Keratinocyte (primary cell): ENCODE measurements around the gene NDUFV1. TPM values are rescaled to one million over a fixed set of nuclear protein-coding genes. Genes with fewer than 3 reads are reported as not detected.

Experiments used
- DNase-seq: peaks from one replicate; pipeline ENCODE4 v3.0.0-alpha.2; 2011; ENCODE audit warnings: low read depth, missing footprints, low spot score
- FAIRE-seq: peaks from 2 replicates; lab custom pipeline; 2011; peaks lifted over from hg19 to GRCh38; lab: Jason Lieb, UNC
- H2AFZ ChIP-seq: 2 replicates; pipeline ENCODE4 v1.6.0; 2012; ENCODE audit warnings: low read length, control low read depth, inconsistent platforms; ENCODE audit not compliant: control insufficient read depth
- H3K27ac ChIP-seq: 2 replicates; pipeline ENCODE4 v1.5.1; 2011; ENCODE audit warnings: low read length; ENCODE audit not compliant: control insufficient read depth, insufficient read depth
- H3K27me3 ChIP-seq: 3 replicates; pipeline ENCODE4 v1.6.0; 2011; ENCODE audit warnings: low read length; ENCODE audit not compliant: control insufficient read depth, insufficient read depth; ENCODE audit errors: extremely low read depth
- H3K36me3 ChIP-seq, 2 experiments: 2 replicates in 1 of 2; 3 replicates in 1 of 2; pipeline ENCODE4 v1.5.1; 2011; ENCODE audit warnings: low read length in 2 of 2, mild to moderate bottlenecking in 1 of 2; ENCODE audit not compliant: control insufficient read depth in 2 of 2, insufficient read depth in 2 of 2; ENCODE audit errors: extremely low read depth in 1 of 2
- H3K4me1 ChIP-seq: 3 replicates; pipeline ENCODE4 v1.5.1; 2011; ENCODE audit warnings: low read length; ENCODE audit not compliant: control insufficient read depth, insufficient read depth; ENCODE audit errors: extremely low read depth
- H3K4me2 ChIP-seq: 3 replicates; pipeline ENCODE4 v1.6.0; 2011; ENCODE audit warnings: low read depth, low read length; ENCODE audit not compliant: control insufficient read depth, insufficient read depth; ENCODE audit errors: extremely low read depth
- H3K4me3 ChIP-seq, 3 experiments: fragments of 200-600 bp in 1 of 3; sonication (generic) in 1 of 3; 2 replicates in 2 of 3; 3 replicates in 1 of 3; pipeline ENCODE4 v1.5.1; 2011 to 2016; ENCODE audit warnings: low read length in 3 of 3, mild to moderate bottlenecking in 3 of 3, control low read depth in 2 of 3, inconsistent platforms in 1 of 3, low read depth in 1 of 3, mixed read lengths in 1 of 3, mixed run types in 1 of 3, moderate library complexity in 1 of 3; ENCODE audit not compliant: control insufficient read depth in 2 of 3, insufficient read depth in 2 of 3; ENCODE audit errors: extremely low read depth in 1 of 3
- H3K79me2 ChIP-seq: 2 replicates; pipeline ENCODE4 v1.6.0; 2012; ENCODE audit warnings: low read length; ENCODE audit not compliant: control insufficient read depth, insufficient read depth
- H3K9ac ChIP-seq: 3 replicates; pipeline ENCODE4 v1.6.0; 2011; ENCODE audit warnings: low read length; ENCODE audit not compliant: control insufficient read depth, insufficient read depth; ENCODE audit errors: extremely low read depth
- H3K9me1 ChIP-seq: 3 replicates; pipeline ENCODE4 v1.6.0; 2011; ENCODE audit warnings: low read length; ENCODE audit not compliant: control insufficient read depth, insufficient read depth; ENCODE audit errors: extremely low read depth
- H3K9me3 ChIP-seq: 2 replicates; pipeline ENCODE4 v1.5.1; 2012; ENCODE audit warnings: low read depth, low read length; ENCODE audit not compliant: control insufficient read depth
- H4K20me1 ChIP-seq: 3 replicates; pipeline ENCODE4 v1.6.0; 2011; ENCODE audit warnings: low read length; ENCODE audit not compliant: control insufficient read depth, insufficient read depth; ENCODE audit errors: extremely low read depth
- CTCF ChIP-seq, 3 experiments: IDR thresholded peaks in 1 of 3; conservative IDR thresholded peaks in 1 of 3; optimal IDR thresholded peaks in 1 of 3; 2 replicates in 2 of 3; 3 replicates in 1 of 3; pipeline versions ENCODE3 to v1.5.1; 2011; ENCODE audit warnings: low read length in 3 of 3, mild to moderate bottlenecking in 3 of 3, moderate library complexity in 2 of 3, control low read depth in 1 of 3, inconsistent platforms in 1 of 3; ENCODE audit not compliant: insufficient read depth in 2 of 3; ENCODE audit errors: extremely low read depth in 1 of 3
- EZH2 ChIP-seq: IDR thresholded peaks from one replicate; pipeline ENCODE4 v1.6.1; 2012; ENCODE audit warnings: inconsistent platforms, mild to moderate bottlenecking, low read length, moderate library complexity
- dilution Hi-C: fragments of 300-500 bp; cut with MboI; formaldehyde crosslinking; loops from one replicate; pipeline ENCODE4 v1.7.0; 2020; ENCODE audit warnings: low sequenced_read_pairs; ENCODE audit not compliant: extremely low pct_ligation_motif_present
- polyA plus RNA-seq, 5 experiments: library from polyadenylated mRNA; depleted of rRNA in 3 of 5; stranded (reverse) in 3 of 5; stranded (forward) in 1 of 5; unstranded in 1 of 5; fragments of >200 nt; gene quantifications; 1 replicate in 1 of 5; 2 replicates in 3 of 5; 3 replicates in 1 of 5; pipeline versions ENCODE4 v1.2.1 to v1.2.3, GENCODE V29; 2011 to 2012; ENCODE audit warnings: missing spikeins in 2 of 5, low read depth in 1 of 5, low replicate concordance in 1 of 5

The NDUFV1 gene
- polyA plus RNA-seq, 1 donor (not counting 4 experiments of a cell fraction or from before 2014, with no cell fraction given), result 102 TPM

- no peaks in the 10 kb centered on the region for H3K9me1 ChIP-seq
- no peaks in the 10 kb centered on the region for H3K79me2 ChIP-seq
- no peaks in the 10 kb centered on the region for H3K36me3 ChIP-seq
- H3K4me3 ChIP-seq, result no peak overlapping the region
- H3K27me3 ChIP-seq, result no peaks in the 10 kb centered on the region
- H3K27ac ChIP-seq, result no peak overlapping the region
- peaks cover 18% of the 10 kb centered on the region for H3K4me1 ChIP-seq
- no peak overlapping the region for H3K4me2 ChIP-seq
- no peak for DNase-seq
- no peak overlapping the region for H2AFZ ChIP-seq
- dilution Hi-C loops, result no loop called here
- no peaks in the 10 kb centered on the region for H3K9me3 ChIP-seq
- H3K9ac ChIP-seq, result no peak overlapping the region
- TF ChIP-seq CTCF (optimal IDR thresholded peaks at IDR 0.05 in 1 of 3, IDR thresholded peaks at IDR 0.05 in 1 of 3, conservative IDR thresholded peaks at IDR 0.05 in 1 of 3; ENCODE audit: extremely low read depth in 1 of 3, insufficient read depth in 2 of 3, low read length in 3 of 3), result no peak
- H4K20me1 ChIP-seq, result no peaks in the 10 kb centered on the region
- FAIRE-seq, result no peak
These were observed 28.8 kb upstream of the NDUFV1 start for GRCh38 chr11:67577951-67578350.

- H3K36me3 ChIP-seq, result peaks cover 12 to 20% of the 10 kb centered on the region in 2 experiments
- H4K20me1 ChIP-seq, result peaks cover 17% of the 10 kb centered on the region
- H3K27me3 ChIP-seq, result no peaks in the 10 kb centered on the region
- H2AFZ ChIP-seq, result peak overlapping the region; percentile 43
- TF ChIP-seq EZH2, result no peak
- no peak for TF ChIP-seq CTCF (optimal IDR thresholded peaks at IDR 0.05 in 1 of 3, IDR thresholded peaks at IDR 0.05 in 1 of 3, conservative IDR thresholded peaks at IDR 0.05 in 1 of 3; ENCODE audit: extremely low read depth in 1 of 3, insufficient read depth in 2 of 3, low read length in 3 of 3)
- H3K9me3 ChIP-seq, result no peaks in the 10 kb centered on the region
- DNase-seq (no peak), FAIRE-seq (no peak)
- H3K4me3 ChIP-seq, result no peak overlapping the region
- dilution Hi-C loops, result no loop called here
- no peak overlapping the region for H3K9ac ChIP-seq
- no peak overlapping the region for H3K27ac ChIP-seq
- H3K79me2 ChIP-seq, result peaks cover 24% of the 10 kb centered on the region
- H3K9me1 ChIP-seq, result peaks cover 3% of the 10 kb centered on the region
- peak overlapping the region; percentile 51 for H3K4me2 ChIP-seq
- H3K4me1 ChIP-seq, result peaks cover 35% of the 10 kb centered on the region
These were observed 25.3 kb upstream of the NDUFV1 start for GRCh38 chr11:67581469-67581868.
